CD4-positive, alpha-beta T cell treated with Interleukin-6 at 100 ng/mL for 8 hours (primary cell): ENCODE measurements around the gene SLC38A10.
A peak's percentile ranks its signal among the peaks of the same experiment; 100 is the strongest.

Experiments used
- DNase-seq: peaks from one replicate; pipeline ENCODE4 v3.0.0-alpha.2; 2020; ENCODE audit warnings: mixed read lengths, low spot score

Gene SLC38A10

DNA sequence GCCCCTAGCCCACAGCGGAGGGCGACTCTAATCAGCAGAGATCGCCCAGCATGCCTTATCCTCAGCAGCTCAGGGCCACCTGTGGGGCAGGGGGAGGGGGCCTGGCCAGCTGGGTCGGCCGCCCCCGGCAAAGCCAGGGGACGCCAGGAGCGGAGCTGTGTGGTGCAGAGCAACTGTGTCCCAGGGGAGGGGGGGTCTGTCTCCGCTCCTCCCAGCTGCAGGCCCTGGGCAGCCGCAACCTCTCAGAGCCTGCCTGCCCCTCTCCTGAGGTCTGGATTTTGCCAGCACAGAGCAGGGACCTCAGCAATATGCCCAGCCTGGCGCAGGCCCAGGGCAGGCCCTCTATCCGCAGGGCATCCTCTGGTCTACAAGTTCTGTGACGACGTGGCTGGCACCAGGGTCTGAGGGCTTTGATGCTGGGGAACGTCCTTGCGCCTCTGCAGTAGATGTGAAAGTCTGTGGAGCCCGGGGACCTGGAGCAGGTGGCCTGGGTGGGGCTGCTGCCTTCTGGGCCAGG is 36.5 kb upstream of the SLC38A10 start:
- no peak for DNase-seq

DNA sequence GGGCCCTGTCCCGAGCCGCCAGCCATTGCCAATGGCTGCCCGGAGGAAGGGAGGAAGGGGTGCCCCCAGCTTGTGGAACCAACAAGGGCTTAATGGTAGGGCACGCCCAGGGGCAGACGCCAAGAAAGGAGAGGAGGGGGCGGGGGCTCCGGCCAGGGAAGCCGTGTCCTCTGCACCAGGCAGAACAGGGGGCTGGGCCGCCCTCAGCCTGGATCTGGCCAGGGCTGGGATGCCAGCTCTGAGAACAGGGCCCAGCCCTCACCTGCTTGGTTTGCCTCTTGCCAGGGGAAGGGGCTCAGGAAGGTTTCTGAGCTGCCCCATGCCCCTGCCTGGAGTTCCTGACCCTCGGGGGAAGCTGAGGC is 35.8 kb upstream of the SLC38A10 start:
- no peak for DNase-seq

DNA sequence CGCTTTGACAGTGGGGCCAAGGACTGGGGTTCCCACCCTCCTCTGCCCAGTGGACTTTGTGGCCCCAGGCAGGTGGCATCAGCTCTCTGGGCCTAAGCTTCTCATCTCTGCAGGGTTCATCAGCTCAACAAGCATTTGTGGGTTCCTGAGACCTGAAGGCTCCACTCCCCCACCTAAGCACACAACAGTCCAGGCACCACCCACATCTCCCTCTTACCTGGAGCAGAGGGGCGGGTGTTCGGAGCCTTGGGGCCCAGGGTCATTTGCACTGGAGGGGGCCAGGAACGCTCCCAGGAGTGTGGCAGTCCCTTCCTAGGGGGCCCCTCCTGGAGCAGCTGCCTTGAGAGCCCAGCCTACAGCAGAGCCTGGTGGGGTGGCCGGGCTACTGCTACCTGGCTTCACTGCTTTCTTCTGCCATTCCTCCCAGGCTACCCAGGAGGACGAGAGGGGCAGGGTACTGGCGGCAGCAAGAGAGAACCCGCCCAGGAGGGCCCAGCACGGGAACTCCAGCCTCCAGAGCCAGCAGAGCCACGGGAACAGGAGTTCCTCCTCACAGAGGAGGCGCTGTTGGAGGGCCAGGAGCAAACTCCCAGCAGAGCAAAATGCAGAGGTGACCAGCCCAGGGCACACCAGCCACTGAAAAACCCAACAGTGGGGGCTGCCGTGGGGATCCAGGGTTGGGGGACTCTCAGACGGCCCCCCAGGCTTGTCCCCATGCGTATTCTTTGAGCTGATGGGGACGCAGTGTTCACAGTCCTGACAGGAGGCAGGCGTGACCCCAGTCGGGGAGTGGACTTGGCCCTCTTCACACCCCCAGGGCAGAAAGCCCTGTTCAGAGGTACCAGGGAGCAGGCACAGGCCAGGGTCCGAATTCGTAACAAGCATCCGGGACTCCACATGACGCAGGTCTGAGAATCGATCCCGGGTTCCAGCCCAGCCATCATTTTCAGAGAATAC is 35.1 kb upstream of the SLC38A10 start:
- DNase-seq: no peak

DNA sequence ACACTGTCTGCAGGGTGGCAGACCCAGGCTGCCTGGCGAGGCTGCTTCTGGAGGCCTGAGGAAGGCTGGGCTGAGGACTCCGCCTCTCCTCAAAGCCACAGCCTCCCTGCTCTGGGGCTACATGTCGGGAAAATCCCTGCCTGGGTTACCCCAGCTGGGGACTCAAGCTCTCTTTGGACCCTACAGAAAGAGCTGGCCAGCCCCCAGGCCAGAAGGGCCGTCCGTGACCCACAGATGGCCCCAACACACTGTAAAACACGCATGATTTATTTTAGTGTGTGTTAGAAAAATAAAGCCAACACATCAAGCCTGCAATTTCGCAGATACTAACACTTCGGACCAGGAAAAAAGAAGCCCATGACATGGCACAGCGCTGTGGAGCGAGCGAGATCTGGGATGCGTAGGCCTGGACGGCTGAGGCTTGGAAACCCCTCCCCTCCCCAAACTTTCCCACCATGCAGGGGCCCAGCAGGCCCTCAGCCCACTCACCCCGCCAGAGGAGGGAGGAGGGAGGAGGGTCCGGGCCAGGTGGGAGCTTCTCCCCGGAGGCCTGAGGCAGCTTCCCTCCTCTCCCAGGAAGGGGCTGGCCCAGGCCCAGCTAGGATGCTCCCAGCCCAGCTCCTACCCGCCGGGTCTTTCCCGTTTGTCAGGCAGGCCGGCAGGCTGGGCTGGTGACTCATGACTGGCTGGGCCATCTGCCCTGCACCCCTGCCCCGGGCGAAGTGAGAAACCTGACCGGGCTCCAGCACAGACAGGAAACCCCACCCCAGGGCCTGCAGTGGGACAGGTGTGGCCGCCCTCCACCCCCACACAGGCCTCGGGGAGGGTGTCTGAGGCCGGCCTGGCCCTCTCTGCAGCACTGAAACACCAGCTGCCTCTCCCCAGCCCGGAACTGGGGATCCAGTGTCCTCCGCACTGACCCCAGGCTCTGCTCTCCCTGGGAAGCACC is 34.1 kb upstream of the SLC38A10 start:
- DNase-seq: no peak

DNA sequence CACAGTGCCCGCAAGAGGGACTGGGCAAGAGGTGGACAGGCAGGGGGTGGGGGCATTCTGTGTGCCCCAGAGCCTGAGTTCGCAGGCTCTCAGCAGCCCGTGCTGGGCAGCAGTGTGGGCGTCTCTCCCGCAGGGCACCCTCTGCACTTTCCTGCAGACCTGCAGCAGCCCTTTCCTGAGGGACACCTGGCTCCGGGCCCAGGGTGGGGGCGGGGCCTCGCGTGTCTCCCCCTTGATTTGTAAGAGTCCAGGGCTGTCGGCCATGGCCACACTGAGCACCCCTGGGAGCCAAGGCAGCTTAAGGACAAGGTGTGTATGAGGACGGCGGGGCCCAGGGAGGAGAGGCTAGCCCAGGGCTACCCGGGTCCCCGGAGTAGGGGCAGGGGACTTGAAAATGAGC is 33.4 kb upstream of the SLC38A10 start:
- DNase-seq: no peak

DNA sequence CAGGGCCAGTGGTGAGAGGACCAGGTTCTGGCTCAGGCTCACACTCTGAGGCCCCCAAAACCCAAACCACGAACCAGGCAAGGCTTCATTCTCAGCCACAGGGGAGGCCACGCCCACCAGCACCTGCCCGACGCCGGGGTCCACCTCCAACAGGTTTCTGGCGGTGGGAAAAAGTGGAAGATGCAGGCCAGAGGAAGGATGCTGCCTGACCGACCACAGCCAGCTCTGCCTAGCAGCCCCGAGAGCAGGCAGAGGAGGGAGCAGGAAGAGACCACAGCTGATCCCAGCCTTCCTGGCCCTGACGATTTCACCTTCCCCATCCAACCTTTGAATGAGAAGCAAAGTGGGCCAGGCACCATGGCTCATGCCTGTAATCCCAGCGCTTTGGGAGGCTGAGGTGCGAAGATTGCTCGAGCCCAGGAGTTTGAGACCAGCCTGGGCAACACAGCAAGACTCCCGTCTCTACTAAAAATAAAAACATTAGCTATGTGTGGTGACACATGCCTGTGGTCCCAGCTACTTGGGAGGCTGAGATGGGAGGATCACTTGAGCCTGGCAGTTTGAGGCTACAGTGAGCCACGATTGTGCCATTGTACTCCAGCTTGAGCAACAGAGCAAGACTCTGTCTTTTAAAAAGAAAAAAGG is 30.7 kb upstream of the SLC38A10 start:
- no peak for DNase-seq

DNA sequence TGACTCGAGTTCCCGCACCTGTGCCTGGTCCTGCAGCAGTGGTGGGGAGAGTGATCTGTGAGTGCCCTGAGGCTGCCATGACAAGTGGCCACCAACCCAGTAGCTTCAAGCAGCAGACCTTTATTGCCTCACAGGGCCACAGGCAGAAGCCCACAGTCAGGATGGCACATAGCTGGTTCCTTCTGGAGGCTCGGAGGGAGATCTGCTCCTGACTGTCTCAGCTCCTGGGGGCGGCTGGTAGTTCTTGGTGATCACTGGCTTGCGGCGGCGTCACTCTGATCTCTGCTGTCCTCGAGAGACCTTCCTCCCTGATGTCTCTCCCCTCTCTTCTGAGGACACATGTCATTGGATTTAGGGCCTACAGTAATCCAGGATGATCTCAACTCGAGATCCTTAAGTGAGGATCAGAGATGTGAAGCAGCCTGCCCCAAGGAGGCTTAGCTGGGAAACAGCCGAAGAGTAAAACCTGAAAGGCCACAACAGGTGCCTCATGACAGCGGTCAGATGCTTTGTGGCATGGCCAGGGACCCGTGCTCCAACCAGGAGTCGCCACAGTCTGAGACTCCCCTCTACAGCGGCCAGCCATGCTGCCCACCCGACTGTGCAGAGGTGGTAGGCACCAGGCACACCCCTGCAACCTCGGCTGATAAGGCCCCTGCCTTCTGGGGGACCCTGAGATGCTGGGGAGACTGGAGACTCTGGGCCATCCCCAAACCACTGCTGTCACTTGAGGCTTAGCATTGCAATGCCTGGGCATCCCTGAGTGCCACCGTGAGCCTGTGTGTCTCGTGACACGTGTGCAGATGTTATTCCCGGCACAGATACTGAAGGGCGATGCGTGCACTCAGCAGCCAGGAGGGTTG is 30.0 kb upstream of the SLC38A10 start:
- no peak for DNase-seq

DNA sequence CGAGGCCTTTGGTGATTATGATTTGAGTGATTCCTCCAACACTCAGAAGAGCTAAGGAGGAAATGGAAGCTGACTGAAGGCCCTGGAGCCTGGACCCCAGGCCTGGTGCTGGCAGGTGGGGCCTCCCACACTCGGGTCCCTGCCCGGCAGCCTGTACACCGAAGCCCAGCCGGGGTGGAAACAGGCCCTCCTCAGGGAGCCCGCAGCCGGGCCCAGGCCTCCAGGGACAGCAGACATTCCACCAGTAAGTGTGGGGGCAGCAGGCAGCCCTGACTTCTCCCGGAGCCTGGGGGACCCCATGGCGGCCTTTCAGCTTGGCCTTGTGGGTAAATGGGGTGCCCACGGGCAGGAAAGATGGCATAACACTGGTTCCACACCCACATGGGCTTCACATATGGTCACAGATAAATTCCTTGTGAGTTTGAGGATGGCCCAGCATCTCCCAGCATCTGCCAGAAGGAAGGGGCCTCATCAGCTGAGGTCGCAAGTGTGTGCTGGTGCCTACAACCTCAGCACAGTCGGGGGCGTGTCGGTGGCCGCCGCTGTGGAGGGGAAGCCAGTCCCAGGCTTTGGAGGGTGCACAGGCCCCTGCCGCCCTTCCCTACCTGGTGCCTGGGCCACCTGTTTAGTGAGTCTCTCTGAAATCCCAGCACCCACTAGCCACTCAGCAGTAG is 29.2 kb upstream of the SLC38A10 start:
- DNase-seq: no peak

DNA sequence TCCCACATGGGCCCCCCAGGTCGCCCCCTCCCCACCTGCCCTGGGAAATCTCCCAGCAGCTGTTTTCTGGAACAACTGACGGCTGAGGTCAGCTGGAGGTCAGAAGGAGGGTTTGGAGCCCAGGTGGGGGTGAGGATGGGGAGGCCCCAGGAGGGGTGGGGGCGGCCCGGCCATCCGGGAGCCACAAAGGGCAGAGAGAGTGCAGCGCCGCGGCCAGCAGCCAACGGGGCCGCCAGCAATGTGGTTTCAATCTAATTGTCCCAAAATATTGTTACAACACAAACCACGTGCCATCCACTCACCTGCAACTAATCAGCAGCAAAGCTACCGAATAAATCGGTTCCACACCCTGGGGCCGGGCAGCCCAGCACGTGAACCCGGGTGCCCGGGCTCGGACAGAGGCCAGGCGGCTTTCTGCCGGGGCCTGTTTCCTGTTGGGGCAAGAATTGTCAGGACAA is 28.3 kb upstream of the SLC38A10 start:
- no peak for DNase-seq

DNA sequence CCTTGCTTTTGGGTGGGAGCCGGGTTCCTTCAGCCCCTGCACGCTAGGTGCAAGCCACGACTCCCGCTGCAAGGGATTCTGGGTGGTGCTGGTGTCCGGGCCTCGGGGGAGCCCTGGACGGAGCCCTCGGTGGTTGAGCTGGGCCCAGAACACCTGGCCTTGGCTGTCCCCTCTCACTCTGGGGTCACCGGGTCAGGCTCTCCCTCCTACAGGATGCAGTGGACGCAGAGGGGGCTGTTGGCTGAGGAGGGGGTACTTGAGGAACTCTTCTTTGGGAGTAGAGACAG is 27.9 kb upstream of the SLC38A10 start:
- no peak for DNase-seq

DNA sequence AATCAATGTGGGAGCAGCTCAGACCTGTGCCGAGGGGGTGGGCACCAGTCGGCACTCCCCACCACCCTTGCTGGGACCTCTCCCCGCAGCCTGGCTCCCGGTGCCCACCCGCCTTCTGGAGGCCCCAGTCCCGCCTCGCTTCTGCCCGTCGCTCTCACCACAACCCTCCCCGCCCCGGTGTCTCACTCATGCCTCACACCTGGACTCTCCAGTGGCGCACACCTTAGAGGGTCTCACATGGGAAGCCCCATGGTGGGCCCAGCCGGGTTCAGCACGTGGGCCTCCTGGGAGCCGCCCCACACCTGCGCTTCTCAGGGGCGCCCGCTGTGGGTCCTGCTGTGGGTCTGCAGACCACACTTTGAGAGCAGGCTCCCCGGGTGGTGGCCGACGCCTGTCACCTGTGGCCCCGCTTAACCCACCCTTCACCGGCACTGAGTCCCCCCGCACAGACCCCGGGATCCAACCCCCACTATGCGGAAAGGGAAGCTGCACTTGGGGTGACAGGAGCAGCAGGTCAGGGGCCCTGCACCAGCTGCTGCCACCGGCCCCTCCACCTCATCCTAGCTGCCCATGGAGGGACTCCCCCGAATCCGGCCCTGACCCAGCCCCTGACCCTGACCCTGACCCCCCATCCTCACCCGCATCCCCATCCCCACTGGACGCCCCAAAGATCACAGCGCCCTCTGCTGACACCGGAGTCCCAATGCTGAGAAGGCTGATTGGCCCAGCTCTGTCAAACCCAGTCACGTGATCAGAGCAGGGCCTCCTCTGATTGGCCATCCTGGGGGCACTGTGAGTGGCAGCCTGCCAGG is 27.4 kb upstream of the SLC38A10 start:
- peak; percentile 14 for DNase-seq

DNA sequence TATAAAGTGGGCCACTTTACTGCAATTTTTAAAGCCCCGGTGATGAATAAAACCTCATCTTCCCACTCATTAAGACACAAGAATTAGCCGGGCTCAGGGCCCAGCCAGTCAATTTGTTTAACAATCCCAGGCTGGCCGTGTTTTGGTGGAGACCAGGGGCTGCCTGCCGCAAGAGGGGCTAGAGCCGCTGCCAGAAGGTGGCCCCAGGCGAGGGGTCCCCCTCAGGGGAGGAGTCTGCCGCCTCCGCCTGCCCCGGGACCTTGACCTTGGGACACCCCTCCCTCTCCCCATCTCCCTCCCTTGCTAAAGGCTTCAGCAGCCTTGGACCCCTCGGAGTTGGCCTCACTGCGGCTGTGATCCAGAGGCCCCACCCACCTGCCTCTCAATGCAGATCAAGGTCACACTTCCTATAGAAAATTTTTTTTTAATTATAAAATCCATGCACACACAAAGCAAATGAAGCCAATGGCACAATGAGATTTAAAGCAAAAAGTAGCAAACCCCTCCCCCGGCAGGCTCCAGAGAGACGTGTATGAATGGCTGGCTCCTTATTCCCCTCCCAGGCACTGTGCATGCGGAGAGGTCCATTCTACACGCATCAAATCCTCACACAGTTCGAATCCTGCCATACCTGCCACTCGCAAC is 23.0 kb upstream of the SLC38A10 start:
- DNase-seq: no peak

DNA sequence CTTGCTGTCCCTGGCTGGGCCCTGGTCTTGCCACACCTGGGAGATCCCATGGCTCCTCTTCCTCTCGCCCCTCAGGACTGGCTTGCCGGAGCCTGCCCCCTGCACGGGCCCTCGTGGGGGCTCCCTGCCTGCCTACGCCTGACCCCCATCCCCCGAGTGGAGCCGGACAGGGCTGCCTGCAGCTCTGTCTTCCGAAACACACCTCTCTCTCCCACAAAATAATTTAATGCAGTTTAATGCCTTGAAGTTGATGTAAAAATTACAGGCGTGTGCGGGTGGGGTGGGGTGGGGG is 22.4 kb upstream of the SLC38A10 start:
- DNase-seq: no peak

DNA sequence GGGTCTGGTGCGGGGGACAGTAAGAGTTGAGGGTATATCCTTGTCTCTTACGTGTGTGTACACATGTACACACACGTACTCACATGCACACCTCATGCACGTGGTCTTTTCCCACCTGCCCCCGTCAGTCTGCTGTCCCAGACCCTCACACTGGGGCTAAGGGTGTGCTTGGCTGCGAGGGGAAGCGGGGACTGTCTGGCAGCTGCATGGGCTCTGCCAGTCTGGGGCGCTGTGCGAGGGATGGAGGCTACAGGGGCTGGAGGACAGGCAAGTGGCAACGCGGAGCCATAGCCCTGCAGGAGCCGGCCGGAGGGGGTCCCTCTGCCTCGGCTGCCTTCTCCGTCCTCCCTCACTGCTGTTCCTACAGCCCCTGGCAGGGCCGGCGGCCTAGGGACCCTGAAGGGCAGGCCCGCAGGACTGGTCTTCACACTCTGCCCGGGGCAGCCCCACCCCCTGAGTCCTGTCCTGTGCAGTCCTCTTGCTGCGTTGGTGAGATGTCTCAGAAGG is 20.8 kb upstream of the SLC38A10 start:
- no peak for DNase-seq

DNA sequence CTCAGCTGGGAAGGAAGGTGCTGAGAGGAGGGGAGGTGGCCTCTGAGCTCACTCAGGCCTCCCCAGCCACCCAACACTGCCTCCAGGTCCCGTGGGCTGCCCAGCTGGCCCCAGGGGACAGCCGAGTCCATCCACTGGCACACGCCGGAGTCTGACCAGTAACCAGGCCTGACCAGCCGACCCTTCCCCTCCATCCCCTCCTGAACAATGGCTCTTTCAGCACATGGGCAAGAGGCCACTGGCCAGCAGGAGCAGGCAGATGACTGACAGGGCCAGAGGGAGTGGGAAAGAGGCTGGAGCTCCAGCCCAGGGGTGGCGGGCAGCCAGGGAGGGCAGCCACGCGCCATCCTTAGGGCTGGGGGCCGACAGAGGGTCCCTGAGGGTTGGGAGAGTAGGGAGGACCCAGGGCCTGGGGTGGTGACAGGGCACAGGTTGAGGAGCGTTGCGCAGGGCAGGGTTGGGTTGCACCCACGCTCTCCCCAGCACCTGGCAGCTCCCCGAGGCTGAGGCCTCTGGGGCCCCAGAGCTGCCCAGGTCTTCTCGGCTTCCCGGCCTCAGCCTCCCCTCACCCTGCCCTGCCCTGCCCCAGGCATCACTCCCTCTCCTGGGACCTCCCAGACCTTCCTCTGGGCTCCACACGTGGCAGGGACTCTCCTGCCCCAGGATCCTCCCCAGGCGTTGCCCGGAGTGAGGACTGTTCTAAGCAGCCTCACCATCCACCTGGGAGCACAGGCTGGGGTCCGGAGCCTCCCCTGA is 20.2 kb upstream of the SLC38A10 start:
- DNase-seq: no peak

DNA sequence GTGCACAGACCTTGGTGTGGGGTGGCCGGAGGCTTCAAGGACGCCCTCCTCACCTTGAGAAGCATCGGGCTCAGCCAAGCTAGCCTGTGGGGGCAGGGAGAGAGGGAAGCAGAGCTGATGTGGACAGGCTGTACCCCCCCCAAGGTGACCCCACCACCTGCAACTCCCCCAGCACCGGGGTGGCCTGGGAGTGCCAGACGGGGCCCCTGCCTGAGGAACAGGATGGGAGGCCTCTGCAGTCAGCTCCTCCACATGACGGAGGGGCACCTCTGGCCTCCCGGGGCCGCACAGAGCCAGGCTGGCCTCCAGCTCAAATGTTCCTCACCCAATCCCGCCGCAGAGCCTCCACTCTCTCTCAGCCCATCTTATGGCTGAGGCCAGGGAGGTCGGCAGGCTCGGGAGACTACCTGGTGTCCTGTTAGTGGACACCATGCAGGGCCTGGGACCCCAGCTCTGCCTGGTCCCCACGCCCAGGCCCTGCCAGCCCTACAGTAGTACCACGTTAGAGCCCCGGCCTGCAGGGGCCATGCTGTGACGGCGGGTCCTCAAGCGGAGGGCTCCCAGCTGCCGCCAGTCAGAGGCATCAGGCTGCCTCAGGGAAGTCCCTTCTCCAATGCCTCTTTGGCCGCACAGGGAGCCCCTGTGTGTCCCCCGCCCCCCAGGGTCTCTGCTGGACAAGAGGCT is 19.4 kb upstream of the SLC38A10 start:
- DNase-seq: no peak

DNA sequence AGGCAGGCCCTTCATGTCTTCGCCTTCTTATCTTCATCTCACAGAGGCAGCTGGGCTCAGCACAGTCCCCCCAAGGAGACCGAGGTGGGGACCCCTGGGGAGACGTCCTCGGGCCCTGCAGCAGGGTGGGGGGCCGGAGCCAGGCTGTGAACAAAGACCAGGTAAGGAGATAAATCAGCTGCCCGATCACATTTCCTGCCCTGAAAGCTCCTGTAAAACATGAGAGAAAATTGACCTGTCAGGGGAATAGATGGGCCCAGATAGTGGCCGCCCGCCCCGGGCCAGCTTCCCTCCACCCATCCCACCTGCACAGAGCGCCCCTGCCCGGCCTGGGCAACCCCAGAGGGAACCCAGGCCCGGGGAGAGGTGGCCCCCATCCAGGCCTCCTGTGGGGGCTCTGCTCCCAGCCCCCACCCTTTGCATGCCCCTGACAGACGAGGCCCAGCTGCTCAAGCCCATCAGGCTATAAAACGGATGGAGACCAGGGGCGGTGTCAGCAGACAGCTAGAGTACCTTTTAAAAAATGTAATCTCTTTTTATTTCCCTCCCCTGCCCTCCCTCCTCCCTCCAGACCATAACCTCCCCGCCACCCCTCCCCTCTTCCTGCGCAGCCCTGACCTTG is 18.8 kb upstream of the SLC38A10 start:
- no peak for DNase-seq
